ENCODE measurements around the gene DISP2. TPM values are rescaled to one million over a fixed set of nuclear protein-coding genes. Genes with fewer than 3 reads are reported as not detected.

Gene DISP2
- total RNA-seq, 1 experiment from 2014 or later = 0.62 TPM

- POLR2A ChIA-PET (ENCODE audit: low non-redundant PET) = no interaction called here
- Histone ChIP-seq H3K4me3 (ENCODE audit: low read depth, low read length, poor library complexity, severe bottlenecking) (peak overlapping the region; percentile 39), H3K36me3 (ENCODE audit: insufficient read depth, low read length, poor library complexity, severe bottlenecking) (no peaks in the 10 kb centered on the region), H3K27ac (ENCODE audit: low read depth, low read length, poor library complexity, severe bottlenecking) (no peak overlapping the region), H3K4me1 (ENCODE audit: insufficient read depth, low read length, poor library complexity, severe bottlenecking) (peaks cover 9% of the 10 kb centered on the region), H3K9me3 (ENCODE audit: low read depth, low read length, poor library complexity, severe bottlenecking) (no peaks in the 10 kb centered on the region), H3K27me3 (replicated peaks; ENCODE audit: insufficient read depth, low read depth, low read length, poor library complexity) (no peaks in the 10 kb centered on the region)
- CTCF ChIA-PET = interaction anchor here (1.2 kb wide), 1 partner anchor 11 kb away, joined by 3 read pairs; no protein-coding TSS in a partner anchor
- DNase-seq (ENCODE audit: low spot score) = no peak
- BruUV-seq (replicated peaks) = no TSS peak
- TF ChIP-seq CTCF (conservative IDR thresholded peaks at IDR 0.05; ENCODE audit: low read depth, low read length) = no peak
- no peak for TF ChIP-seq EZH2 (IDR thresholded peaks at IDR 0.05; ENCODE audit: borderline replicate concordance, low read depth, low read length, poor library complexity, severe bottlenecking)
- intact Hi-C loops (cut with micrococcal nuclease; ENCODE audit: unreplicated experiment) = no loop called here
Observed at GRCh38 chr15:40367371-40367685, 9.3 kb downstream of the DISP2 start.

- TF ChIP-seq EZH2 (IDR thresholded peaks at IDR 0.05; ENCODE audit: borderline replicate concordance, low read depth, low read length, poor library complexity, severe bottlenecking) (no peak), CTCF (conservative IDR thresholded peaks at IDR 0.05; ENCODE audit: low read depth, low read length) (peak; percentile 93)
- Histone ChIP-seq H3K27me3 (replicated peaks; ENCODE audit: insufficient read depth, low read depth, low read length, poor library complexity) (no peaks in the 10 kb centered on the region), H3K9me3 (ENCODE audit: low read depth, low read length, poor library complexity, severe bottlenecking) (no peaks in the 10 kb centered on the region), H3K4me3 (ENCODE audit: low read depth, low read length, poor library complexity, severe bottlenecking) (peak overlapping the region; percentile 39), H3K36me3 (ENCODE audit: insufficient read depth, low read length, poor library complexity, severe bottlenecking) (no peaks in the 10 kb centered on the region), H3K4me1 (ENCODE audit: insufficient read depth, low read length, poor library complexity, severe bottlenecking) (peaks cover 9% of the 10 kb centered on the region), H3K27ac (ENCODE audit: low read depth, low read length, poor library complexity, severe bottlenecking) (peak overlapping the region; percentile 47)
- ChIA-PET CTCF (interaction anchor here (0.8 to 1.2 kb wide), 2 partner anchors 10 to 28 kb away, joined by 3 to 4 read pairs; partner anchors contain the start of gene CCDC9B), POLR2A (ENCODE audit: low non-redundant PET) (no interaction called here)
- intact Hi-C loops (cut with micrococcal nuclease; ENCODE audit: unreplicated experiment) = no loop called here
- no TSS peak for BruUV-seq (replicated peaks)
- peak; percentile 94 for DNase-seq (ENCODE audit: low spot score)
Observed at GRCh38 chr15:40367686-40368611, 9.9 kb downstream of the DISP2 start.

DNA sequence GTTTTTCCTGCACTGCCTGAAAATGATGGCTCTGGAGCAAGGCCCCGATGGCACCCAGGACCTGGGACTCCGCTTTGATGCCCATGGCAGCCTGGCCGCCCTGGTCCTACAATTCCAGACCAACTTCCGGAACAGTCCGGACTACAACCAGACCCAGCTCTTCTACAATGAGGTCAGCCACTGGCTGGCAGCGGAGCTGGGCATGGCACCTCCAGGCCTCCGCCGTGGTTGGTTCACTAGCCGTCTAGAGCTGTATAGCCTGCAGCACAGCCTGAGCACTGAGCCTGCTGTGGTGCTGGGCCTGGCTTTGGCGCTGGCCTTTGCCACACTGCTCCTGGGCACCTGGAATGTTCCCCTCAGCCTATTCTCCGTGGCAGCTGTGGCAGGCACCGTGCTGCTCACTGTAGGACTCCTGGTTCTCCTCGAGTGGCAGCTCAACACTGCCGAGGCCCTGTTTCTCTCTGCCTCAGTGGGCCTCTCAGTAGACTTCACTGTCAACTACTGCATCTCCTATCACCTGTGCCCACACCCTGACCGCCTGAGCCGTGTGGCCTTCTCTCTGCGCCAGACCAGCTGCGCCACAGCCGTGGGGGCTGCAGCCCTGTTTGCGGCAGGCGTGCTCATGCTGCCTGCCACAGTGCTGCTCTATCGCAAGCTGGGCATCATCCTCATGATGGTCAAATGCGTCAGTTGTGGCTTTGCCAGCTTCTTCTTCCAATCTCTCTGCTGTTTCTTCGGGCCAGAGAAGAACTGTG, 10.9 kb downstream of the DISP2 start:
- ChIA-PET CTCF (interaction anchor here (0.8 to 1.2 kb wide), 2 partner anchors 9 to 29 kb away, joined by 3 to 4 read pairs; partner anchors contain the start of gene CCDC9B), POLR2A (ENCODE audit: low non-redundant PET) (no interaction called here)
- Histone ChIP-seq H3K36me3 (ENCODE audit: insufficient read depth, low read length, poor library complexity, severe bottlenecking) (no peaks in the 10 kb centered on the region), H3K27ac (ENCODE audit: low read depth, low read length, poor library complexity, severe bottlenecking) (no peak overlapping the region), H3K27me3 (replicated peaks; ENCODE audit: insufficient read depth, low read depth, low read length, poor library complexity) (no peaks in the 10 kb centered on the region), H3K9me3 (ENCODE audit: low read depth, low read length, poor library complexity, severe bottlenecking) (no peaks in the 10 kb centered on the region), H3K4me3 (ENCODE audit: low read depth, low read length, poor library complexity, severe bottlenecking) (no peak overlapping the region), H3K4me1 (ENCODE audit: insufficient read depth, low read length, poor library complexity, severe bottlenecking) (peaks cover 9% of the 10 kb centered on the region)
- intact Hi-C loops (cut with micrococcal nuclease; ENCODE audit: unreplicated experiment) = no loop called here
- no TSS peak for BruUV-seq (replicated peaks)
- no peak for DNase-seq (ENCODE audit: low spot score)
- TF ChIP-seq CTCF (conservative IDR thresholded peaks at IDR 0.05; ENCODE audit: low read depth, low read length) = no peak
- TF ChIP-seq EZH2 (IDR thresholded peaks at IDR 0.05; ENCODE audit: borderline replicate concordance, low read depth, low read length, poor library complexity, severe bottlenecking) = no peak

All from A673 (cell line).